D341Med (cell line): ENCODE data around the gene SORCS2.

Experiments used
- DNase-seq: peaks from one replicate; pipeline ENCODE4 v3.0.0; 2012; ENCODE audit warnings: low spot score

Gene SORCS2

GRCh38 chr4:7338876-7339623, 146.7 kb downstream of the SORCS2 start:
- no peak for DNase-seq

- no peak for DNase-seq
Measured at GRCh38 chr4:7339751-7340552, 147.6 kb downstream of the SORCS2 start.

GRCh38 chr4:7340553-7341433, 148.5 kb downstream of the SORCS2 start:
- no peak for DNase-seq

GRCh38 chr4:7341491-7342222, 149.3 kb downstream of the SORCS2 start:
- DNase-seq, result no peak

GRCh38 chr4:7342223-7343080, 150.1 kb downstream of the SORCS2 start:
- DNase-seq, result no peak

GRCh38 chr4:7343081-7343655, 150.8 kb downstream of the SORCS2 start:
- no peak for DNase-seq

GRCh38 chr4:7343950-7344349, 151.6 kb downstream of the SORCS2 start:
- DNase-seq, result no peak

- DNase-seq, result no peak
Measured at GRCh38 chr4:7344636-7345155, 152.4 kb downstream of the SORCS2 start.

GRCh38 chr4:7347981-7348380, 155.6 kb downstream of the SORCS2 start:
- no peak for DNase-seq

- no peak for DNase-seq
Measured at GRCh38 chr4:7348946-7349900, 156.9 kb downstream of the SORCS2 start.

GRCh38 chr4:7350396-7350795, 158.1 kb downstream of the SORCS2 start:
- no peak for DNase-seq

- no peak for DNase-seq
Measured at GRCh38 chr4:7351014-7351413, 158.7 kb downstream of the SORCS2 start.

GRCh38 chr4:7352486-7352885, 160.1 kb downstream of the SORCS2 start:
- no peak for DNase-seq

GRCh38 chr4:7353046-7353790, 160.9 kb downstream of the SORCS2 start:
- no peak for DNase-seq

- DNase-seq, result no peak
Measured at GRCh38 chr4:7353846-7354610, 161.7 kb downstream of the SORCS2 start.

- no peak for DNase-seq
Measured at GRCh38 chr4:7354927-7355326, 162.6 kb downstream of the SORCS2 start.

GRCh38 chr4:7355795-7356194, 163.5 kb downstream of the SORCS2 start:
- no peak for DNase-seq
